ENCODE measurements around the gene PLA2G2C.

- TF ChIP-seq, protein P1, sequence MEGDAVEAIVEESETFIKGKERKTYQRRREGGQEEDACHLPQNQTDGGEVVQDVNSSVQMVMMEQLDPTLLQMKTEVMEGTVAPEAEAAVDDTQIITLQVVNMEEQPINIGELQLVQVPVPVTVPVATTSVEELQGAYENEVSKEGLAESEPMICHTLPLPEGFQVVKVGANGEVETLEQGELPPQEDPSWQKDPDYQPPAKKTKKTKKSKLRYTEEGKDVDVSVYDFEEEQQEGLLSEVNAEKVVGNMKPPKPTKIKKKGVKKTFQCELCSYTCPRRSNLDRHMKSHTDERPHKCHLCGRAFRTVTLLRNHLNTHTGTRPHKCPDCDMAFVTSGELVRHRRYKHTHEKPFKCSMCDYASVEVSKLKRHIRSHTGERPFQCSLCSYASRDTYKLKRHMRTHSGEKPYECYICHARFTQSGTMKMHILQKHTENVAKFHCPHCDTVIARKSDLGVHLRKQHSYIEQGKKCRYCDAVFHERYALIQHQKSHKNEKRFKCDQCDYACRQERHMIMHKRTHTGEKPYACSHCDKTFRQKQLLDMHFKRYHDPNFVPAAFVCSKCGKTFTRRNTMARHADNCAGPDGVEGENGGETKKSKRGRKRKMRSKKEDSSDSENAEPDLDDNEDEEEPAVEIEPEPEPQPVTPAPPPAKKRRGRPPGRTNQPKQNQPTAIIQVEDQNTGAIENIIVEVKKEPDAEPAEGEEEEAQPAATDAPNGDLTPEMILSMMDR (IDR thresholded peaks at IDR 0.05; ENCODE audit: low read length), result peak; percentile 93
- TF ChIP-seq EZH2 (IDR thresholded peaks at IDR 0.05; ENCODE audit: borderline replicate concordance, low read length), result no peak
Observed at GRCh38 chr1:20194757-20195461, 8.6 kb upstream of the PLA2G2C start.
